Measurements from ENCODE around the gene PPP1R14C. TPM values are rescaled to one million over a fixed set of nuclear protein-coding genes. Genes with fewer than 3 reads are reported as not detected.
"Not testable (repeated sequence)": the region's sequence is repeated elsewhere in the genome, so short reads cannot be mapped to it uniquely, and the experiment has no call there.

The PPP1R14C gene
- total and polyA plus RNA-seq, 2 donors (not counting 1 experiment from before 2014, with no cell fraction given), result 0.17 TPM; not detected in 1

- H3K4me1 ChIP-seq (ENCODE audit: control insufficient read depth, extremely low read depth, insufficient read depth, low read length), result no peaks in the 10 kb centered on the region
- TF ChIP-seq EZH2 (IDR thresholded peaks at IDR 0.05; ENCODE audit: low read length, missing control alignments), result no peak
- TF ChIP-seq CTCF (conservative IDR thresholded peaks at IDR 0.05 in 1 of 2, IDR thresholded peaks at IDR 0.05 in 1 of 2; ENCODE audit: low read depth in 1 of 2, low read length in 2 of 2), result no peak
- H3K79me2 ChIP-seq (ENCODE audit: control insufficient read depth, insufficient read depth, low read length), result no peaks in the 10 kb centered on the region
- H3K27ac ChIP-seq (ENCODE audit: insufficient read depth, low read length), result no peak overlapping the region
- H3K9ac ChIP-seq (ENCODE audit: insufficient read depth, low read length), result no peak overlapping the region
- no peak overlapping the region for H3K4me2 ChIP-seq (ENCODE audit: extremely low read depth, insufficient read depth, low read length)
- H4K20me1 ChIP-seq (ENCODE audit: control insufficient read depth, extremely low read depth, insufficient read depth, low read length), result no peaks in the 10 kb centered on the region
- no peak overlapping the region for H2AFZ ChIP-seq (ENCODE audit: low read length)
- no peaks in the 10 kb centered on the region for H3K36me3 ChIP-seq (ENCODE audit: control insufficient read depth, insufficient read depth, low read length)
- no peak for DNase-seq (ENCODE audit: low read depth in 2 of 2)
- no peak overlapping the region for H3K4me3 ChIP-seq (replicated peaks in 1 of 4; ENCODE audit: control extremely low read depth in 1 of 4, insufficient read depth in 1 of 4, low read depth in 3 of 4, low read length in 4 of 4)
- H3K27me3 ChIP-seq (ENCODE audit: control insufficient read depth, insufficient read depth, low read length), result no peaks in the 10 kb centered on the region
- H3K9me3 ChIP-seq (ENCODE audit: control insufficient read depth, insufficient read depth, low read depth, low read length), result no peaks in the 10 kb centered on the region
Measured at GRCh38 chr6:150179030-150179429, 36.2 kb downstream of the PPP1R14C start.

GRCh38 chr6:150179907-150180424, 37.1 kb downstream of the PPP1R14C start:
- not testable (repeated sequence) for H3K4me3 ChIP-seq (replicated peaks in 1 of 4; ENCODE audit: control extremely low read depth in 1 of 4, insufficient read depth in 1 of 4, low read depth in 3 of 4, low read length in 4 of 4); H3K4me1 ChIP-seq (ENCODE audit: control insufficient read depth, extremely low read depth, insufficient read depth, low read length); H3K4me2 ChIP-seq (ENCODE audit: extremely low read depth, insufficient read depth, low read length); H3K79me2 ChIP-seq (ENCODE audit: control insufficient read depth, insufficient read depth, low read length); H3K27me3 ChIP-seq (ENCODE audit: control insufficient read depth, insufficient read depth, low read length); DNase-seq (ENCODE audit: low read depth in 2 of 2); H3K27ac ChIP-seq (ENCODE audit: insufficient read depth, low read length); H3K36me3 ChIP-seq (ENCODE audit: control insufficient read depth, insufficient read depth, low read length); H4K20me1 ChIP-seq (ENCODE audit: control insufficient read depth, extremely low read depth, insufficient read depth, low read length); H3K9ac ChIP-seq (ENCODE audit: insufficient read depth, low read length); H2AFZ ChIP-seq (ENCODE audit: low read length); H3K9me3 ChIP-seq (ENCODE audit: control insufficient read depth, insufficient read depth, low read depth, low read length)

- no peak overlapping the region for H3K4me2 ChIP-seq (ENCODE audit: extremely low read depth, insufficient read depth, low read length)
- no peaks in the 10 kb centered on the region for H4K20me1 ChIP-seq (ENCODE audit: control insufficient read depth, extremely low read depth, insufficient read depth, low read length)
- no peak for DNase-seq (ENCODE audit: low read depth in 2 of 2)
- H2AFZ ChIP-seq (ENCODE audit: low read length), result no peak overlapping the region
- no peak for TF ChIP-seq CTCF (conservative IDR thresholded peaks at IDR 0.05 in 1 of 2, IDR thresholded peaks at IDR 0.05 in 1 of 2; ENCODE audit: low read depth in 1 of 2, low read length in 2 of 2)
- TF ChIP-seq EZH2 (IDR thresholded peaks at IDR 0.05; ENCODE audit: low read length, missing control alignments), result no peak
- no peak overlapping the region for H3K27ac ChIP-seq (ENCODE audit: insufficient read depth, low read length)
- H3K9me3 ChIP-seq (ENCODE audit: control insufficient read depth, insufficient read depth, low read depth, low read length), result no peaks in the 10 kb centered on the region
- H3K9ac ChIP-seq (ENCODE audit: insufficient read depth, low read length), result no peak overlapping the region
- H3K4me1 ChIP-seq (ENCODE audit: control insufficient read depth, extremely low read depth, insufficient read depth, low read length), result no peaks in the 10 kb centered on the region
- no peaks in the 10 kb centered on the region for H3K79me2 ChIP-seq (ENCODE audit: control insufficient read depth, insufficient read depth, low read length)
- H3K36me3 ChIP-seq (ENCODE audit: control insufficient read depth, insufficient read depth, low read length), result no peaks in the 10 kb centered on the region
- no peaks in the 10 kb centered on the region for H3K27me3 ChIP-seq (ENCODE audit: control insufficient read depth, insufficient read depth, low read length)
- H3K4me3 ChIP-seq (replicated peaks in 1 of 4; ENCODE audit: control extremely low read depth in 1 of 4, insufficient read depth in 1 of 4, low read depth in 3 of 4, low read length in 4 of 4), result no peak overlapping the region
Measured at GRCh38 chr6:150180517-150180916, 37.7 kb downstream of the PPP1R14C start.

Data from fibroblast of lung (primary cell).